Measurements from ENCODE around the gene CPEB4. TPM values are rescaled to one million over a fixed set of nuclear protein-coding genes. Genes with fewer than 3 reads are reported as not detected.
A peak's percentile ranks its signal among the peaks of the same experiment; 100 is the strongest.

Gene CPEB4
- total and polyA plus RNA-seq, 9 of the 15 experiments (the other 6 are each of a cell fraction or from before 2014, with no cell fraction given): 7.4 to 21.3 (median 12.4) TPM

GRCh38 chr5:173913686-173914321 is 25.7 kb downstream of the CPEB4 start (continued):
- TF ChIP-seq AFF4 (CRISPR knock-in tag; IDR thresholded peaks at IDR 0.05): no peak
- TF ChIP-seq ZHX1 (conservative IDR thresholded peaks at IDR 0.05; ENCODE audit: low read length): no peak
- no peak for TF ChIP-seq ZNF740 (CRISPR knock-in tag; IDR thresholded peaks at IDR 0.05)
- no peak for TF ChIP-seq ZNF740 (tag; IDR thresholded peaks at IDR 0.05)
- no peak for TF ChIP-seq ZNF696 (CRISPR knock-in tag; conservative IDR thresholded peaks at IDR 0.05)
- no peak for TF ChIP-seq CTBP1 (IDR thresholded peaks at IDR 0.05; ENCODE audit: borderline replicate concordance)
- TF ChIP-seq NR2C1 (IDR thresholded peaks at IDR 0.05): no peak
- TF ChIP-seq NR2C1 (tag; IDR thresholded peaks at IDR 0.05): no peak
- TF ChIP-seq ZNF583 (CRISPR knock-in tag; IDR thresholded peaks at IDR 0.05): no peak
- TF ChIP-seq POLR2A (conservative IDR thresholded peaks at IDR 0.05): no peak
- TF ChIP-seq CEBPB (tag; IDR thresholded peaks at IDR 0.05): peak; percentile 91
- TF ChIP-seq SREBF1 (IDR thresholded peaks at IDR 0.05; ENCODE audit: borderline replicate concordance, low read depth, low read length): no peak
- TF ChIP-seq ZSCAN29 (IDR thresholded peaks at IDR 0.05): no peak
- no peak for TF ChIP-seq MTA3 (IDR thresholded peaks at IDR 0.05; ENCODE audit: borderline replicate concordance)
- TF ChIP-seq DLX4 (CRISPR knock-in tag; IDR thresholded peaks at IDR 0.05): no peak
- TF ChIP-seq SNIP1 (IDR thresholded peaks at IDR 0.05; ENCODE audit: low read depth): no peak
- no peak for TF ChIP-seq ZNF76 (CRISPR knock-in tag; IDR thresholded peaks at IDR 0.05; ENCODE audit: borderline replicate concordance)
- TF ChIP-seq ZC3H11A (IDR thresholded peaks at IDR 0.05; ENCODE audit: low read depth, low read length): no peak
- no peak for TF ChIP-seq RNF219 (CRISPR knock-in tag; IDR thresholded peaks at IDR 0.05)
- TF ChIP-seq ZEB2 (IDR thresholded peaks at IDR 0.05): no peak
